K562 treated with DMSO at 1 percent for 12 hours (cell line): ENCODE results near the gene YAP1. TPM values are rescaled to one million over a fixed set of nuclear protein-coding genes. Genes with fewer than 3 reads are reported as not detected.

ENCODE experiments used
- total RNA-seq: library from RNA; unstranded; fragments of 300-600 nt; gene quantifications from 2 replicates; pipeline ENCODE4 v1.2.3, GENCODE V29; 2022; ENCODE audit not compliant: insufficient read depth

The YAP1 gene
- not detected in 2 replicates for total RNA-seq

GRCh38 chr11:102109896-102110760 lies at the start of gene YAP1:
TSS of gene YAP1 (plus strand) at chr11:102110447. CDS start at chr11:102110849, 402 bp downstream.

Other genes with a start within 250 kb of the YAP1 start
- 0.12 TPM in 1 of 2 replicates, not detected in the other for gene CEP126, start 195.4 kb upstream of the YAP1 start, total RNA-seq
- not detected in 2 replicates for gene ANGPTL5, start 193.9 kb upstream of the YAP1 start, total RNA-seq
- not detected in 2 replicates for gene CFAP300, start 63.0 kb upstream of the YAP1 start, total RNA-seq
- gene BIRC3, start 207.0 kb downstream of the YAP1 start, total RNA-seq, result 1.4 and 2.5 TPM in 2 replicates
- 12.7 and 35.0 TPM in 2 replicates for gene BIRC2, start 236.8 kb downstream of the YAP1 start, total RNA-seq